Raji (cell line): Measurements from ENCODE around the gene NAGLU.

Experiments used
- POLR2A ChIP-seq: IDR thresholded peaks from 2 replicates; pipeline ENCODE4 v1.6.1; 2011; ENCODE audit warnings: low read depth, low read length, control low read depth; ENCODE audit not compliant: insufficient read depth

NAGLU gene

GRCh38 chr17:42536048-42536371 lies at the start of gene NAGLU:
TSS of gene NAGLU (plus strand) at chr17:42536241. CDS start at chr17:42536273, 32 bp downstream.
- TF ChIP-seq POLR2A: peak; percentile 62

- no peak for TF ChIP-seq POLR2A
These were observed 48.0 kb upstream of the NAGLU start for GRCh38 chr17:42488032-42488431.

GRCh38 chr17:42493319-42493718 lies 42.7 kb upstream of the NAGLU start:
- TF ChIP-seq POLR2A: no peak

GRCh38 chr17:42494673-42495072 lies 41.4 kb upstream of the NAGLU start:
- TF ChIP-seq POLR2A: no peak

- no peak for TF ChIP-seq POLR2A
These were observed 37.2 kb upstream of the NAGLU start for GRCh38 chr17:42498828-42499227.

GRCh38 chr17:42502091-42502490 lies 34.0 kb upstream of the NAGLU start:
- no peak for TF ChIP-seq POLR2A

GRCh38 chr17:42502926-42503325 lies 33.1 kb upstream of the NAGLU start:
- no peak for TF ChIP-seq POLR2A

- TF ChIP-seq POLR2A: no peak
These were observed 28.4 kb upstream of the NAGLU start for GRCh38 chr17:42507671-42508070.

- no peak for TF ChIP-seq POLR2A
These were observed 27.4 kb upstream of the NAGLU start for GRCh38 chr17:42508426-42509165.

- no peak for TF ChIP-seq POLR2A
These were observed 26.6 kb upstream of the NAGLU start for GRCh38 chr17:42509409-42509808.

- no peak for TF ChIP-seq POLR2A
These were observed 26.2 kb upstream of the NAGLU start for GRCh38 chr17:42509841-42510240.

- TF ChIP-seq POLR2A: no peak
These were observed 23.8 kb upstream of the NAGLU start for GRCh38 chr17:42512246-42512645.

GRCh38 chr17:42512733-42513251 lies 23.2 kb upstream of the NAGLU start:
- no peak for TF ChIP-seq POLR2A

GRCh38 chr17:42513686-42514085 lies 22.4 kb upstream of the NAGLU start:
- no peak for TF ChIP-seq POLR2A

- TF ChIP-seq POLR2A: no peak
These were observed 21.8 kb upstream of the NAGLU start for GRCh38 chr17:42514279-42514678.

- TF ChIP-seq POLR2A: no peak
These were observed 21.2 kb upstream of the NAGLU start for GRCh38 chr17:42514867-42515266.

GRCh38 chr17:42517516-42517915 lies 18.5 kb upstream of the NAGLU start:
- TF ChIP-seq POLR2A: no peak

- TF ChIP-seq POLR2A: no peak
These were observed 17.8 kb upstream of the NAGLU start for GRCh38 chr17:42518046-42518754.
